ENCODE data around the gene TCF7.

DNA sequence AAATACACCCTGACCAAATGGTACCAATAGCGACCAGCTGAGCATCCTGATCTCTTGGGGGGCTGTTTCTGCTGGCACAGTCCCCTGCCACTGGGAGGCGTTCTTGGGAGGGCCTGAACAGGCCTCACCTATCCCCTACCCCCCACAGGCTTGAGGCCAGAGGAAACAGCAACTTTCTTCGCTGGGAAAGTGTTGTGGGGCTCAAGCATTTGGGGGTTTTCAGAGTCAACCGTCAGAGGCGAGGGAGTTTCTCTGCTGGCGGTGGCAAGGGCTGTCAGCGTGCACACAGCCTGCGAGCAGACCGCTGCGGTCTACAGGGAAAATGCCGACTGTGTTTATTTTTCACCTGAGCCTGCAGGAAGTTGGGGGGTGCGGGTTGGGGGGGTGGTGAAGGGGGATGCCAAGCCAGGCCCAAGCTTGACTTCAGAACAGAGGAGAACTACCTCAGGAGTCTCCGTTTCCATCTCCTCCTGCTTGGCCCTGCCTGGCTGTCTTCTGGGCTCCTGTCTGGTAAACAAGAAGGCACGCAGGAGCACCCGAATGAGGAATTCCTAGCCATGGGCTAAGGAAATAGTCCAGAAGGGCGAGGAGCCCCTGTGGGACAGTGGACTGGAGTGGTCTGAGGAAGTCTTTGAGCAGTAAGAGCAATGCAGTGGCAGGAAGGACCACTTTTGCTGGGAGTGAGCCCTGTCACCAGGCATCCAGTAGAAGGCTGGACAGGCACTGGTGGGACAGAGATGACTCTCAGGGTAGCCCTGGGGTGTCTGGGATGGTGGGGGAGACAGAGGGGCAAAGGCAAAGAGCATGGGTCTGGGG is 18.1 kb downstream of the TCF7 start:
- TF ChIP-seq EP300 (conservative IDR thresholded peaks at IDR 0.05; ENCODE audit: poor library complexity, severe bottlenecking) (no peak), EZH2 (IDR thresholded peaks at IDR 0.05; ENCODE audit: borderline replicate concordance, insufficient read depth, low read length, poor library complexity, severe bottlenecking) (no peak), SMC3 (conservative IDR thresholded peaks at IDR 0.05; ENCODE audit: poor library complexity) (no peak), RAD21 (conservative IDR thresholded peaks at IDR 0.05) (no peak), POLR2AphosphoS5 (IDR thresholded peaks at IDR 0.05) (no peak), TAF1 (IDR thresholded peaks at IDR 0.05; ENCODE audit: low read depth) (no peak), MXI1 (conservative IDR thresholded peaks at IDR 0.05; ENCODE audit: poor library complexity, severe bottlenecking) (no peak)
- TF ChIP-seq, protein P1, sequence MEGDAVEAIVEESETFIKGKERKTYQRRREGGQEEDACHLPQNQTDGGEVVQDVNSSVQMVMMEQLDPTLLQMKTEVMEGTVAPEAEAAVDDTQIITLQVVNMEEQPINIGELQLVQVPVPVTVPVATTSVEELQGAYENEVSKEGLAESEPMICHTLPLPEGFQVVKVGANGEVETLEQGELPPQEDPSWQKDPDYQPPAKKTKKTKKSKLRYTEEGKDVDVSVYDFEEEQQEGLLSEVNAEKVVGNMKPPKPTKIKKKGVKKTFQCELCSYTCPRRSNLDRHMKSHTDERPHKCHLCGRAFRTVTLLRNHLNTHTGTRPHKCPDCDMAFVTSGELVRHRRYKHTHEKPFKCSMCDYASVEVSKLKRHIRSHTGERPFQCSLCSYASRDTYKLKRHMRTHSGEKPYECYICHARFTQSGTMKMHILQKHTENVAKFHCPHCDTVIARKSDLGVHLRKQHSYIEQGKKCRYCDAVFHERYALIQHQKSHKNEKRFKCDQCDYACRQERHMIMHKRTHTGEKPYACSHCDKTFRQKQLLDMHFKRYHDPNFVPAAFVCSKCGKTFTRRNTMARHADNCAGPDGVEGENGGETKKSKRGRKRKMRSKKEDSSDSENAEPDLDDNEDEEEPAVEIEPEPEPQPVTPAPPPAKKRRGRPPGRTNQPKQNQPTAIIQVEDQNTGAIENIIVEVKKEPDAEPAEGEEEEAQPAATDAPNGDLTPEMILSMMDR (IDR thresholded peaks at IDR 0.05; ENCODE audit: poor library complexity, severe bottlenecking), result no peak
- TF ChIP-seq, protein P2, sequence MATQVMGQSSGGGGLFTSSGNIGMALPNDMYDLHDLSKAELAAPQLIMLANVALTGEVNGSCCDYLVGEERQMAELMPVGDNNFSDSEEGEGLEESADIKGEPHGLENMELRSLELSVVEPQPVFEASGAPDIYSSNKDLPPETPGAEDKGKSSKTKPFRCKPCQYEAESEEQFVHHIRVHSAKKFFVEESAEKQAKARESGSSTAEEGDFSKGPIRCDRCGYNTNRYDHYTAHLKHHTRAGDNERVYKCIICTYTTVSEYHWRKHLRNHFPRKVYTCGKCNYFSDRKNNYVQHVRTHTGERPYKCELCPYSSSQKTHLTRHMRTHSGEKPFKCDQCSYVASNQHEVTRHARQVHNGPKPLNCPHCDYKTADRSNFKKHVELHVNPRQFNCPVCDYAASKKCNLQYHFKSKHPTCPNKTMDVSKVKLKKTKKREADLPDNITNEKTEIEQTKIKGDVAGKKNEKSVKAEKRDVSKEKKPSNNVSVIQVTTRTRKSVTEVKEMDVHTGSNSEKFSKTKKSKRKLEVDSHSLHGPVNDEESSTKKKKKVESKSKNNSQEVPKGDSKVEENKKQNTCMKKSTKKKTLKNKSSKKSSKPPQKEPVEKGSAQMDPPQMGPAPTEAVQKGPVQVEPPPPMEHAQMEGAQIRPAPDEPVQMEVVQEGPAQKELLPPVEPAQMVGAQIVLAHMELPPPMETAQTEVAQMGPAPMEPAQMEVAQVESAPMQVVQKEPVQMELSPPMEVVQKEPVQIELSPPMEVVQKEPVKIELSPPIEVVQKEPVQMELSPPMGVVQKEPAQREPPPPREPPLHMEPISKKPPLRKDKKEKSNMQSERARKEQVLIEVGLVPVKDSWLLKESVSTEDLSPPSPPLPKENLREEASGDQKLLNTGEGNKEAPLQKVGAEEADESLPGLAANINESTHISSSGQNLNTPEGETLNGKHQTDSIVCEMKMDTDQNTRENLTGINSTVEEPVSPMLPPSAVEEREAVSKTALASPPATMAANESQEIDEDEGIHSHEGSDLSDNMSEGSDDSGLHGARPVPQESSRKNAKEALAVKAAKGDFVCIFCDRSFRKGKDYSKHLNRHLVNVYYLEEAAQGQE (IDR thresholded peaks at IDR 0.05; ENCODE audit: borderline replicate concordance), result no peak
